PC-9 (cell line): ENCODE data around the gene DEFB124. TPM values are rescaled to one million over a fixed set of nuclear protein-coding genes. Genes with fewer than 3 reads are reported as not detected.

ENCODE experiments used
- BruUV-seq: library from RNA; stranded (reverse); fragments of 400-500 nt; replicated peaks from 2 replicates; lab custom pipeline; 2021; lab: Mats Ljungman, UMichigan
- CTCF ChIA-PET: fragments of 300-600 bp; sonication (Branson Sonifier 250); formaldehyde crosslinking; loops from one replicate; lab custom pipeline; 2022; ENCODE audit warnings: antibody characterized with exemption; lab: Charles Lee
- POLR2A ChIA-PET: fragments of 300-600 bp; sonication (Branson Sonifier 250); formaldehyde crosslinking; loops from one replicate; lab custom pipeline; 2022; ENCODE audit warnings: antibody characterized with exemption; ENCODE audit not compliant: unreplicated experiment; lab: Charles Lee
- DNase-seq, 2 experiments: peaks; one replicate each; pipeline versions ENCODE4 v3.0.0 to v3.0.0-alpha.2; 2015 to 2022; ENCODE audit warnings: mixed read lengths in 1 of 2
- H2AFZ ChIP-seq: fragments of 200-600 bp; sonication (generic); 2 replicates; pipeline ENCODE4 v1.8.1; 2017; ENCODE audit warnings: antibody characterized with exemption
- H3F3A ChIP-seq: fragments of 200-600 bp; sonication (generic); 2 replicates; pipeline ENCODE4 v1.8.1; 2017; ENCODE audit warnings: antibody characterized with exemption, mild to moderate bottlenecking, low read depth; ENCODE audit not compliant: insufficient read depth
- H3K27ac ChIP-seq: fragments of 200-600 bp; sonication (generic); 2 replicates; pipeline ENCODE4 v1.6.1; 2016; ENCODE audit warnings: mixed run types
- H3K27me3 ChIP-seq: fragments of 200-600 bp; sonication (generic); 2 replicates; pipeline ENCODE4 v1.6.1; 2016; ENCODE audit warnings: low read depth, mixed run types; ENCODE audit not compliant: insufficient read depth
- H3K36me3 ChIP-seq: fragments of 200-600 bp; sonication (generic); 2 replicates; pipeline ENCODE4 v1.6.1; 2016; ENCODE audit warnings: low read depth, mixed run types
- H3K4me1 ChIP-seq: fragments of 200-600 bp; sonication (generic); replicated peaks from 2 replicates; pipeline ENCODE4 v1.6.1; 2016; ENCODE audit warnings: mixed run types; ENCODE audit not compliant: insufficient read depth
- H3K4me2 ChIP-seq: fragments of 200-600 bp; sonication (generic); 2 replicates; pipeline ENCODE4 v1.6.1; 2017; ENCODE audit warnings: mixed run types
- H3K4me3 ChIP-seq: fragments of 200-600 bp; sonication (generic); 2 replicates; pipeline ENCODE4 v1.6.1; 2016; ENCODE audit warnings: mixed run types
- H3K79me2 ChIP-seq: fragments of 200-600 bp; sonication (generic); 2 replicates; pipeline ENCODE4 v1.6.1; 2017; ENCODE audit warnings: low read depth, mixed run types
- H3K9me2 ChIP-seq: fragments of 200-600 bp; sonication (generic); 2 replicates; pipeline ENCODE4 v1.8.1; 2017; ENCODE audit warnings: mild to moderate bottlenecking; ENCODE audit not compliant: insufficient read depth
- H3K9me3 ChIP-seq: fragments of 200-600 bp; sonication (generic); 2 replicates; pipeline ENCODE4 v1.8.1; 2016; ENCODE audit warnings: low read depth; ENCODE audit not compliant: insufficient read depth
- H4K20me1 ChIP-seq: fragments of 200-600 bp; sonication (generic); 2 replicates; pipeline ENCODE4 v1.8.1; 2017; ENCODE audit not compliant: insufficient read depth
- EZH2 ChIP-seq: fragments of 200-600 bp; sonication (generic); IDR thresholded peaks from 2 replicates; pipeline ENCODE4 v1.8.0; 2017; ENCODE audit warnings: antibody characterized with exemption, low read depth
- intact Hi-C: fragments of 100-400 bp; cut with micrococcal nuclease; formaldehyde crosslinking; loops from one replicate; pipeline ENCODE4 v1.10.0; 2022; ENCODE audit not compliant: unreplicated experiment
- total RNA-seq: library from RNA; stranded (reverse); gene quantifications from 2 replicates; pipeline ENCODE4 v1.2.3, GENCODE V29; 2021
- TF ChIP-seq, protein P1 (sequence below): fragments of 200-600 bp; sonication (generic); conservative IDR thresholded peaks from 2 replicates; pipeline ENCODE4 v1.6.1; 2017; ENCODE audit warnings: mixed run types, antibody characterized with exemption, mild to moderate bottlenecking, moderate library complexity

The DEFB124 gene
- total RNA-seq, 1 experiment from 2014 or later = not detected

DNA sequence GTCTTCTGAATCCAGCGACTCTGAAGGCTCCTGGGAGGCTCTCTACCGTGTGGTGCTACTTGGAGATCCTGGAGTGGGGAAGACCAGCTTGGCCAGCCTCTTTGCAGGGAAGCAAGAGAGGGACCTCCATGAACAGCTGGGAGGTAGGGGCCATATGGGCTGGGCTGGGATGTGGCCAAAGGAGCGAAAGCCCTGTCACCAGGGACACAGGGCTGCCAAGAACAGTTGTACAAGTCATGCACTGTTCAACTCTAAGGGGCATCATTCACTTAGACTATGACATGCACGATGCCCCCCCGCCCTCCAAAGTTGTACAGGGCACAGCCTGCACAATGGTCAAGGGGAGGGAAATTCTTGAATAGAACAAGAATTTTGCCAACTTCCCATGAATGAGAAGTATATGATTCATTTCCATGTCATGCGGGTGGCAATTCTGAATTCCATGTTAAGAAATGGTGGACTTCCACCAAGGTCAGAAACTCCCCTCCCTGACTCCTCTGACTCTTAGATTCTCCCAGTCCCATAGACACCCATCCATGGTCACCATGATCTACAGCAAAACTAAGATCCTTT, 1.8 kb upstream of the DEFB124 start:
- CTCF ChIA-PET = no interaction called here
- no peak overlapping the region for H3K4me2 ChIP-seq

DNA sequence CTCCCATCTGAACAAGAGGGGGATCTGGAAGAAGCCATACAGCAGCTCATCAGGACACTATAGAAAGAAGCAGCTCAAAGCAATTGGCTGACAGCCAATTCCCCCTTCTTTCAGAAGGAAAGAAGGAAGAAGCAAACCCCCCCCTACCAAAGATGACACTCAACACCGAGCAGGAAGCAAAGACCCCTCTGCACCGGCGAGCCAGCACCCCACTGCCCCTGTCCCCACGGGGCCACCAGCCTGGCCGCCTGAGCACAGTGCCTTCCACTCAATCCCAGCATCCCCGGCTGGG, 1.3 kb upstream of the DEFB124 start:
- Histone ChIP-seq H3K36me3 (no peaks in the 10 kb centered on the region), H4K20me1 (no peaks in the 10 kb centered on the region), H3K4me2 (no peak overlapping the region), H3K9me3 (no peaks in the 10 kb centered on the region), H3F3A (peaks cover 5% of the 10 kb centered on the region; the same call in 1 of the 2 replicates), H3K27ac (no peak overlapping the region), H3K4me3 (no peak overlapping the region), H3K79me2 (no peaks in the 10 kb centered on the region), H2AFZ (no peak overlapping the region), H3K27me3 (peaks cover 23% of the 10 kb centered on the region), H3K9me2 (no peaks in the 10 kb centered on the region), H3K4me1 (peaks cover 8% of the 10 kb centered on the region; the same call in 1 of the 2 replicates)
- ChIA-PET POLR2A (no interaction called here), CTCF (no interaction called here)
- no peak for DNase-seq
- no TSS peak for BruUV-seq
- intact Hi-C loops = no loop called here
- TF ChIP-seq, protein P1, sequence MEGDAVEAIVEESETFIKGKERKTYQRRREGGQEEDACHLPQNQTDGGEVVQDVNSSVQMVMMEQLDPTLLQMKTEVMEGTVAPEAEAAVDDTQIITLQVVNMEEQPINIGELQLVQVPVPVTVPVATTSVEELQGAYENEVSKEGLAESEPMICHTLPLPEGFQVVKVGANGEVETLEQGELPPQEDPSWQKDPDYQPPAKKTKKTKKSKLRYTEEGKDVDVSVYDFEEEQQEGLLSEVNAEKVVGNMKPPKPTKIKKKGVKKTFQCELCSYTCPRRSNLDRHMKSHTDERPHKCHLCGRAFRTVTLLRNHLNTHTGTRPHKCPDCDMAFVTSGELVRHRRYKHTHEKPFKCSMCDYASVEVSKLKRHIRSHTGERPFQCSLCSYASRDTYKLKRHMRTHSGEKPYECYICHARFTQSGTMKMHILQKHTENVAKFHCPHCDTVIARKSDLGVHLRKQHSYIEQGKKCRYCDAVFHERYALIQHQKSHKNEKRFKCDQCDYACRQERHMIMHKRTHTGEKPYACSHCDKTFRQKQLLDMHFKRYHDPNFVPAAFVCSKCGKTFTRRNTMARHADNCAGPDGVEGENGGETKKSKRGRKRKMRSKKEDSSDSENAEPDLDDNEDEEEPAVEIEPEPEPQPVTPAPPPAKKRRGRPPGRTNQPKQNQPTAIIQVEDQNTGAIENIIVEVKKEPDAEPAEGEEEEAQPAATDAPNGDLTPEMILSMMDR = no peak
- TF ChIP-seq EZH2 = no peak

More for the DNA sequence above, 1.8 kb upstream of the DEFB124 start:
- TF ChIP-seq EZH2 = no peak
- TF ChIP-seq, protein P1 = no peak
- Histone ChIP-seq H3K27me3 (peaks cover 23% of the 10 kb centered on the region), H3K36me3 (no peaks in the 10 kb centered on the region), H3K27ac (no peak overlapping the region), H3F3A (peaks cover 5% of the 10 kb centered on the region; the same call in 1 of the 2 replicates), H2AFZ (no peak overlapping the region), H3K4me1 (peaks cover 8% of the 10 kb centered on the region; the same call in 1 of the 2 replicates), H4K20me1 (no peaks in the 10 kb centered on the region), H3K9me3 (no peaks in the 10 kb centered on the region), H3K9me2 (no peaks in the 10 kb centered on the region), H3K4me3 (no peak overlapping the region), H3K79me2 (no peaks in the 10 kb centered on the region)
- no peak for DNase-seq
- BruUV-seq = no TSS peak
- POLR2A ChIA-PET = no interaction called here
- intact Hi-C loops = no loop called here

DNA sequence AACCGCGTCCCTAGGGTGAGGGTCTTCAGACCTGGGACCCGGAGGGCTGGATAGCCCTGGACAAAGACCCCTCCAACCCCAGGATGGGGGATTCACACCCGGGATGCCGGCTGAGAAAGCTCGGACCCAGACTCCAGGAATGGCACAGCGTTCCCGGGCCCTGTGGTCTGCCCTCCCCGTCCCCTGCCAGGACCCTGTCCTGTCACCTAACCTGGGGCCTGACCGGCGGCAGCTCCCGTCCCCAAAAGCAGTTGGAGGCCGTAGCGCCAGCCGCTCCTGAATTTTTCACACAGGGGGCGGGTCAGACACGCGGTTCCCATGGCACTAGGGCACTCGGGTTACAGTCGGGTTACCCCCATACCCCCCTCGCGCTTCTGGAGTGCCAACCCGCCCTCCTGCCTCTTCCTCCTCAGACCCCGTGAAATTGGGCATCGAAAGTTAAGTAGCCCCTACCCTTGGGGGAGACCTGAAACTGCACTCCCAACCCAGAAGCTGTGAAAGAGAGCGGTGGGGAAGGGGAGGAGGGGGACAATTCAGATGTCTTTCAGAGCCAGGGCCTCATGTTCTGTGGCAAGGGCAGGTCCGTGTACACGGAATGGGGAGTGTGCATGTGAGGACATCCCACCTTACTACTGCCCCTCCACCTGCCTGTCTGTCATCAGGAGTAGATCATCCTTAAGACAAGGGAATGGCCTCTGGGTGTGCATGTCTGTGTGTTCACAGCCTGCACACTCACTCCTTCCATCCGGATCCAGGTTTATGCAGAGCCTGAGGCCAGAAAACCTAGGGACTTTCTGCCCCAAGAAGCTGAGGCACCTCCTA, 756 bp upstream of the DEFB124 start:
- no TSS peak for BruUV-seq
- no peak overlapping the region for H3K4me2 ChIP-seq
- intact Hi-C loops = no loop called here

More for the DNA sequence above, 756 bp upstream of the DEFB124 start:
- Histone ChIP-seq H4K20me1 (no peaks in the 10 kb centered on the region), H3F3A (peaks cover 5% of the 10 kb centered on the region; the same call in 1 of the 2 replicates), H3K4me3 (no peak overlapping the region), H3K27me3 (peaks cover 23% of the 10 kb centered on the region), H3K27ac (no peak overlapping the region), H3K36me3 (no peaks in the 10 kb centered on the region), H2AFZ (no peak overlapping the region), H3K9me2 (no peaks in the 10 kb centered on the region), H3K4me1 (peaks cover 8% of the 10 kb centered on the region; the same call in 1 of the 2 replicates), H3K79me2 (no peaks in the 10 kb centered on the region), H3K9me3 (no peaks in the 10 kb centered on the region)
- ChIA-PET POLR2A (no interaction called here), CTCF (no interaction called here)
- no peak for DNase-seq
- TF ChIP-seq, protein P1 = no peak
- no peak for TF ChIP-seq EZH2
